HG03095 (cell line): ENCODE results near the gene SHROOM2.

Experiments
- ATAC-seq: cut with Tn5 transposase; IDR thresholded peaks from one replicate; pipeline ENCODE4 v1.9.1; 2021; ENCODE audit warnings: moderate library complexity; ENCODE audit not compliant: unreplicated experiment

The SHROOM2 gene

GRCh38 chrX:9860826-9861225 is 74.6 kb downstream of the SHROOM2 start:
- no peak for ATAC-seq

GRCh38 chrX:9861711-9862110 is 75.5 kb downstream of the SHROOM2 start:
- no peak for ATAC-seq

GRCh38 chrX:9862525-9862924 is 76.3 kb downstream of the SHROOM2 start:
- no peak for ATAC-seq

- no peak for ATAC-seq
Measured at GRCh38 chrX:9862953-9863352, 76.7 kb downstream of the SHROOM2 start.

GRCh38 chrX:9864011-9864410 is 77.8 kb downstream of the SHROOM2 start:
- no peak for ATAC-seq

- ATAC-seq, result no peak
Measured at GRCh38 chrX:9865804-9866472, 79.7 kb downstream of the SHROOM2 start.

- ATAC-seq, result no peak
Measured at GRCh38 chrX:9866633-9867032, 80.4 kb downstream of the SHROOM2 start.

GRCh38 chrX:9867226-9867625 is 81.0 kb downstream of the SHROOM2 start:
- no peak for ATAC-seq

- ATAC-seq, result no peak
Measured at GRCh38 chrX:9867753-9868152, 81.5 kb downstream of the SHROOM2 start.

GRCh38 chrX:9871701-9872268 is 85.6 kb downstream of the SHROOM2 start:
- ATAC-seq, result no peak

GRCh38 chrX:9873360-9873759 is 87.1 kb downstream of the SHROOM2 start:
- ATAC-seq, result no peak

GRCh38 chrX:9873952-9874351 is 87.7 kb downstream of the SHROOM2 start:
- ATAC-seq, result peak; percentile 94

- no peak for ATAC-seq
Measured at GRCh38 chrX:9874483-9874882, 88.3 kb downstream of the SHROOM2 start.

- no peak for ATAC-seq
Measured at GRCh38 chrX:9875801-9876200, 89.6 kb downstream of the SHROOM2 start.

- ATAC-seq, result no peak
Measured at GRCh38 chrX:9876201-9876600, 90.0 kb downstream of the SHROOM2 start.

GRCh38 chrX:9878146-9878820 is 92.1 kb downstream of the SHROOM2 start:
- ATAC-seq, result no peak

- ATAC-seq, result no peak
Measured at GRCh38 chrX:9880237-9880636, 94.0 kb downstream of the SHROOM2 start.

- ATAC-seq, result no peak
Measured at GRCh38 chrX:9880870-9881269, 94.6 kb downstream of the SHROOM2 start.

GRCh38 chrX:9882669-9883446 is 96.6 kb downstream of the SHROOM2 start:
- ATAC-seq, result no peak

- ATAC-seq, result no peak
Measured at GRCh38 chrX:9884031-9884779, 98.0 kb downstream of the SHROOM2 start.

- ATAC-seq, result peak; percentile 90
Measured at GRCh38 chrX:9885150-9885549, 98.9 kb downstream of the SHROOM2 start.
